Endothelial cell of umbilical vein (primary cell): Measurements from ENCODE around the gene FOXK1.
A peak's percentile ranks its signal among the peaks of the same experiment; 100 is the strongest.

Experiments
- EZH2 ChIP-seq: IDR thresholded peaks from 2 replicates; pipeline ENCODE4 v1.6.1; 2012; ENCODE audit warnings: borderline replicate concordance, low read depth, mild to moderate bottlenecking, moderate library complexity, low read length, inconsistent platforms; ENCODE audit not compliant: severe bottlenecking
- FOS ChIP-seq: IDR thresholded peaks from 2 replicates; pipeline ENCODE4 v1.6.1; 2011; ENCODE audit warnings: mild to moderate bottlenecking, low read length, moderate library complexity, borderline replicate concordance; ENCODE audit not compliant: insufficient read depth
- GATA2 ChIP-seq: IDR thresholded peaks from 2 replicates; pipeline ENCODE4 v1.7.0; 2011; ENCODE audit warnings: low read depth, mild to moderate bottlenecking, moderate library complexity, mixed read lengths, low read length; ENCODE audit not compliant: insufficient read length, insufficient read depth
- JUN ChIP-seq: IDR thresholded peaks from 2 replicates; pipeline ENCODE4 v1.6.1; 2011; ENCODE audit warnings: borderline replicate concordance, low read depth; ENCODE audit not compliant: insufficient read length, insufficient read depth
- MYC ChIP-seq: IDR thresholded peaks from one replicate; pipeline ENCODE4 v1.6.1; 2011; ENCODE audit warnings: mild to moderate bottlenecking, low read depth, low read length
- POLR2A ChIP-seq: IDR thresholded peaks from 2 replicates; pipeline ENCODE4 v1.6.1; 2012; ENCODE audit warnings: low read depth, mild to moderate bottlenecking, control low read depth, low read length
- POLR2AphosphoS5 ChIP-seq: IDR thresholded peaks from 2 replicates; pipeline ENCODE4 v1.6.1; 2012; ENCODE audit warnings: low read depth, mild to moderate bottlenecking, control low read depth, low read length, moderate library complexity; ENCODE audit not compliant: insufficient read depth
- TF ChIP-seq, protein P1 (sequence below), 2 donors: IDR thresholded peaks; 1 replicate in 1 of 2; 2 replicates in 1 of 2; pipeline ENCODE4 v1.5.1; 2011; ENCODE audit warnings: low read length in 2 of 2, mild to moderate bottlenecking in 2 of 2, moderate library complexity in 2 of 2, control low read depth in 1 of 2, inconsistent platforms in 1 of 2, low read depth in 1 of 2; ENCODE audit not compliant: insufficient read depth in 1 of 2; ENCODE audit errors: extremely low read depth in 1 of 2
- TF ChIP-seq, protein P2 (sequence below): IDR thresholded peaks from 2 replicates; pipeline ENCODE4 v1.6.1; 2011; ENCODE audit not compliant: insufficient read depth, insufficient read length

DNA sequence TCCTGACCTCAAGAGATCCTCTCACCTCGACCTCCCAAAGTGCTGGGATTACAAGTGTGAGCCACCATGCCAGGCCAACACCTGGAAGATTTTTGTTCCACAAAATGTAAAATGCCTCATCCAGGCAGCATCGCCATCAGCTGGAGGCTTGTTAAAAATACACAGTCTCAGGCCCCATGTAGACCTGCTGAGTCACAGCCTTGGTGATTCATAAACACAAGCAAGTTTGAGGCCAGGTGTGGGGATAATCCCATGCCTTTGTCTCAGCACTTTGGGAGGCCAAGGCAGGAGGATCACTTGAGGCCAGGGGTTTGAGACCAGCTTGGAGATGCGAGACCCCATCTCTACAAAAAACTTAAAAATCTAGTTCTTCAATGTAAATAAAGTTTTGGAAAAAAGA is 49.1 kb upstream of the FOXK1 start:
- TF ChIP-seq, protein P1, sequence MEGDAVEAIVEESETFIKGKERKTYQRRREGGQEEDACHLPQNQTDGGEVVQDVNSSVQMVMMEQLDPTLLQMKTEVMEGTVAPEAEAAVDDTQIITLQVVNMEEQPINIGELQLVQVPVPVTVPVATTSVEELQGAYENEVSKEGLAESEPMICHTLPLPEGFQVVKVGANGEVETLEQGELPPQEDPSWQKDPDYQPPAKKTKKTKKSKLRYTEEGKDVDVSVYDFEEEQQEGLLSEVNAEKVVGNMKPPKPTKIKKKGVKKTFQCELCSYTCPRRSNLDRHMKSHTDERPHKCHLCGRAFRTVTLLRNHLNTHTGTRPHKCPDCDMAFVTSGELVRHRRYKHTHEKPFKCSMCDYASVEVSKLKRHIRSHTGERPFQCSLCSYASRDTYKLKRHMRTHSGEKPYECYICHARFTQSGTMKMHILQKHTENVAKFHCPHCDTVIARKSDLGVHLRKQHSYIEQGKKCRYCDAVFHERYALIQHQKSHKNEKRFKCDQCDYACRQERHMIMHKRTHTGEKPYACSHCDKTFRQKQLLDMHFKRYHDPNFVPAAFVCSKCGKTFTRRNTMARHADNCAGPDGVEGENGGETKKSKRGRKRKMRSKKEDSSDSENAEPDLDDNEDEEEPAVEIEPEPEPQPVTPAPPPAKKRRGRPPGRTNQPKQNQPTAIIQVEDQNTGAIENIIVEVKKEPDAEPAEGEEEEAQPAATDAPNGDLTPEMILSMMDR (IDR thresholded peaks at IDR 0.05; ENCODE audit: extremely low read depth in 1 of 2, insufficient read depth in 1 of 2, low read depth in 1 of 2, low read length in 2 of 2), result no peak
- TF ChIP-seq POLR2A, result no peak
- no peak for TF ChIP-seq EZH2
- no peak for TF ChIP-seq MYC
- no peak for TF ChIP-seq POLR2AphosphoS5
- no peak for TF ChIP-seq JUN
- TF ChIP-seq, protein P2, sequence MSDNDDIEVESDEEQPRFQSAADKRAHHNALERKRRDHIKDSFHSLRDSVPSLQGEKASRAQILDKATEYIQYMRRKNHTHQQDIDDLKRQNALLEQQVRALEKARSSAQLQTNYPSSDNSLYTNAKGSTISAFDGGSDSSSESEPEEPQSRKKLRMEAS, result no peak
- TF ChIP-seq FOS, result peak; percentile 45
- TF ChIP-seq GATA2, result no peak
